ENCODE measurements around the gene SLC35D1. TPM values are rescaled to one million over a fixed set of nuclear protein-coding genes. Genes with fewer than 3 reads are reported as not detected.

Gene SLC35D1
- total RNA-seq, 1 experiment from 2014 or later: 3.8 TPM

- Histone ChIP-seq H3K27me3 (ENCODE audit: insufficient read depth, low read length) (no peaks in the 10 kb centered on the region), H2AFZ (ENCODE audit: low read length) (no peak overlapping the region), H4K20me1 (ENCODE audit: control insufficient read depth, insufficient read depth, insufficient read length) (no peaks in the 10 kb centered on the region), H3K56ac (ENCODE audit: insufficient read length, low read depth, low read length) (no peak overlapping the region), H2BK12ac (ENCODE audit: insufficient read length, low read depth, low read length) (no peak overlapping the region), H2BK120ac (ENCODE audit: low read depth, low read length, poor library complexity, severe bottlenecking) (no peak overlapping the region), H2BK5ac (ENCODE audit: insufficient read length, low read length) (no peak overlapping the region), H3K4ac (ENCODE audit: low read depth, low read length) (no peak overlapping the region), H3K18ac (ENCODE audit: insufficient read length, low read depth, low read length) (no peak overlapping the region), H3K79me2 (ENCODE audit: insufficient read depth, low read length) (no peaks in the 10 kb centered on the region), H4K91ac (ENCODE audit: insufficient read length, low read depth, low read length) (no peak overlapping the region), H3K4me1 (ENCODE audit: insufficient read depth, low read length) (no peaks in the 10 kb centered on the region), H3K14ac (ENCODE audit: insufficient read depth, low read length) (no peak overlapping the region), H3K9me3 (ENCODE audit: control insufficient read depth, low read depth, low read length) (no peaks in the 10 kb centered on the region), H3K23me2 (ENCODE audit: insufficient read length, low read depth, low read length, poor library complexity, severe bottlenecking) (no peaks in the 10 kb centered on the region), H2BK15ac (ENCODE audit: low read depth, low read length) (no peak overlapping the region), H3T11ph (ENCODE audit: low read length) (no peak overlapping the region), H3K9ac (ENCODE audit: extremely low read depth, insufficient read length, low read length) (no peak overlapping the region), H3K79me1 (ENCODE audit: insufficient read depth, low read depth, low read length, poor library complexity, severe bottlenecking) (no peaks in the 10 kb centered on the region), H4K5ac (ENCODE audit: insufficient read length, low read depth, low read length) (no peak overlapping the region), H3K23ac (ENCODE audit: insufficient read length, low read depth, low read length) (no peak overlapping the region), H3K4me2 (ENCODE audit: insufficient read depth, insufficient read length, low read length) (no peak overlapping the region), H2BK20ac (ENCODE audit: low read depth, low read length, poor library complexity, severe bottlenecking) (no peak overlapping the region), H4K8ac (replicated peaks; ENCODE audit: insufficient read length, low read depth, low read length) (no peak overlapping the region), H3K27ac (ENCODE audit: insufficient read length, low read depth, low read length) (no peak overlapping the region), H2AK5ac (ENCODE audit: insufficient read length, low read length) (no peak overlapping the region)
- no peak overlapping the region for H3K27ac Mint-ChIP-seq
- WGBS (ENCODE audit: extremely low coverage, insufficient read length, low lambda C conversion rate): no CpG with 5 or more reads among the region's 1 CpG
- DNase-seq: no peak
- no peaks in the 10 kb centered on the region for H3K4me1 Mint-ChIP-seq
- H3K4me3 Mint-ChIP-seq: no peak overlapping the region
- H3K9me3 Mint-ChIP-seq: no peaks in the 10 kb centered on the region
- H3K36me3 Mint-ChIP-seq (ENCODE audit: insufficient read depth in 1 of 3, low read depth in 3 of 3): peaks cover 4 to 49% (median 34%) of the 10 kb centered on the region in 3 experiments; a peak in 5 of 7 replicates
- no peaks in the 10 kb centered on the region for H3K27me3 Mint-ChIP-seq (ENCODE audit: low read depth)
- no peak for TF ChIP-seq CTCF (conservative IDR thresholded peaks at IDR 0.05)
Observed at GRCh38 chr1:66984491-66984890, 69.5 kb downstream of the SLC35D1 start.
